ENCODE results near the gene PTPRK.

DNA sequence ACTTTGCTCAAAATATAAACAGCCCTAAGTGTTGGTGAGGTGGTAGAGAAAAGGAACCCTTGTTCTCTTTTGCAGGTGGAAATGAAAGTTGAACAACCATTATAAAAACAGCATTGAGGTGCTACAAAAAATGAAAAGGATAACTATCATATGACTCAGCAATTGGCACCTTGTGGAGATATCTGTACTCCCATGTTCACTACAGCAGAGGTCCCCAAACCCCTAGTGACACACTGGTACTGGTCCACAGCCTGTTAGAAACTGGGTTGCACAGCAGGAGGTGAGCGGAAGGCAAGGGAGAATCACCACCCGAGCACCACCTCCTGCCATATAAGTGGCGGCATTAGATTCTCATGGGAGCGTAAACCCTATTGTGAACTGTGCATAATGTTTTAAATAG lies 352.2 kb downstream of the PTPRK start:
- TF ChIP-seq CREB1 (CRISPR knock-in tag; IDR thresholded peaks at IDR 0.05; ENCODE audit: low read depth), result no peak
- TF ChIP-seq, protein P1, sequence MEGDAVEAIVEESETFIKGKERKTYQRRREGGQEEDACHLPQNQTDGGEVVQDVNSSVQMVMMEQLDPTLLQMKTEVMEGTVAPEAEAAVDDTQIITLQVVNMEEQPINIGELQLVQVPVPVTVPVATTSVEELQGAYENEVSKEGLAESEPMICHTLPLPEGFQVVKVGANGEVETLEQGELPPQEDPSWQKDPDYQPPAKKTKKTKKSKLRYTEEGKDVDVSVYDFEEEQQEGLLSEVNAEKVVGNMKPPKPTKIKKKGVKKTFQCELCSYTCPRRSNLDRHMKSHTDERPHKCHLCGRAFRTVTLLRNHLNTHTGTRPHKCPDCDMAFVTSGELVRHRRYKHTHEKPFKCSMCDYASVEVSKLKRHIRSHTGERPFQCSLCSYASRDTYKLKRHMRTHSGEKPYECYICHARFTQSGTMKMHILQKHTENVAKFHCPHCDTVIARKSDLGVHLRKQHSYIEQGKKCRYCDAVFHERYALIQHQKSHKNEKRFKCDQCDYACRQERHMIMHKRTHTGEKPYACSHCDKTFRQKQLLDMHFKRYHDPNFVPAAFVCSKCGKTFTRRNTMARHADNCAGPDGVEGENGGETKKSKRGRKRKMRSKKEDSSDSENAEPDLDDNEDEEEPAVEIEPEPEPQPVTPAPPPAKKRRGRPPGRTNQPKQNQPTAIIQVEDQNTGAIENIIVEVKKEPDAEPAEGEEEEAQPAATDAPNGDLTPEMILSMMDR (conservative IDR thresholded peaks at IDR 0.05; ENCODE audit: low read depth in 2 of 2), result no peak
- TF ChIP-seq, protein P2, sequence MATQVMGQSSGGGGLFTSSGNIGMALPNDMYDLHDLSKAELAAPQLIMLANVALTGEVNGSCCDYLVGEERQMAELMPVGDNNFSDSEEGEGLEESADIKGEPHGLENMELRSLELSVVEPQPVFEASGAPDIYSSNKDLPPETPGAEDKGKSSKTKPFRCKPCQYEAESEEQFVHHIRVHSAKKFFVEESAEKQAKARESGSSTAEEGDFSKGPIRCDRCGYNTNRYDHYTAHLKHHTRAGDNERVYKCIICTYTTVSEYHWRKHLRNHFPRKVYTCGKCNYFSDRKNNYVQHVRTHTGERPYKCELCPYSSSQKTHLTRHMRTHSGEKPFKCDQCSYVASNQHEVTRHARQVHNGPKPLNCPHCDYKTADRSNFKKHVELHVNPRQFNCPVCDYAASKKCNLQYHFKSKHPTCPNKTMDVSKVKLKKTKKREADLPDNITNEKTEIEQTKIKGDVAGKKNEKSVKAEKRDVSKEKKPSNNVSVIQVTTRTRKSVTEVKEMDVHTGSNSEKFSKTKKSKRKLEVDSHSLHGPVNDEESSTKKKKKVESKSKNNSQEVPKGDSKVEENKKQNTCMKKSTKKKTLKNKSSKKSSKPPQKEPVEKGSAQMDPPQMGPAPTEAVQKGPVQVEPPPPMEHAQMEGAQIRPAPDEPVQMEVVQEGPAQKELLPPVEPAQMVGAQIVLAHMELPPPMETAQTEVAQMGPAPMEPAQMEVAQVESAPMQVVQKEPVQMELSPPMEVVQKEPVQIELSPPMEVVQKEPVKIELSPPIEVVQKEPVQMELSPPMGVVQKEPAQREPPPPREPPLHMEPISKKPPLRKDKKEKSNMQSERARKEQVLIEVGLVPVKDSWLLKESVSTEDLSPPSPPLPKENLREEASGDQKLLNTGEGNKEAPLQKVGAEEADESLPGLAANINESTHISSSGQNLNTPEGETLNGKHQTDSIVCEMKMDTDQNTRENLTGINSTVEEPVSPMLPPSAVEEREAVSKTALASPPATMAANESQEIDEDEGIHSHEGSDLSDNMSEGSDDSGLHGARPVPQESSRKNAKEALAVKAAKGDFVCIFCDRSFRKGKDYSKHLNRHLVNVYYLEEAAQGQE (IDR thresholded peaks at IDR 0.05; ENCODE audit: unreplicated experiment), result no peak
